WTC11 (cell line): ENCODE results near the gene MARCHF10. TPM values are rescaled to one million over a fixed set of nuclear protein-coding genes. Genes with fewer than 3 reads are reported as not detected.

Experiments
- ATAC-seq: fragments of 200-7000 bp; cut with Tn5 transposase; 2 replicates; pipeline ENCODE4 v1.10.0; 2021; ENCODE audit warnings: mild to moderate bottlenecking, moderate library complexity
- CTCF ChIA-PET: fragments of 300-600 bp; sonication (Branson Sonifier 250); formaldehyde crosslinking; loops from one replicate; lab custom pipeline; 2021; ENCODE audit warnings: antibody characterized with exemption; lab: Charles Lee
- POLR2A ChIA-PET: fragments of 350-600 bp; sonication (Branson Sonifier 250); formaldehyde crosslinking; loops from one replicate; lab custom pipeline; 2021; ENCODE audit warnings: antibody characterized with exemption; lab: Charles Lee
- DNase-seq: peaks from one replicate; pipeline ENCODE4 v3.0.0; 2021; ENCODE audit warnings: low spot score
- H3K27ac Mint-ChIP-seq: 2 replicates; pipeline ENCODE4 v1.8.0; 2021; ENCODE audit warnings: mixed read lengths
- H3K27me3 Mint-ChIP-seq: 2 replicates; pipeline ENCODE4 v1.8.0; 2021; ENCODE audit warnings: low read depth, mild to moderate bottlenecking, moderate library complexity, mixed read lengths
- H3K36me3 Mint-ChIP-seq: 2 replicates; pipeline ENCODE4 v1.8.0; 2021; ENCODE audit warnings: mixed read lengths
- H3K4me1 Mint-ChIP-seq: 2 replicates; pipeline ENCODE4 v1.8.0; 2022; ENCODE audit warnings: mixed read lengths
- H3K4me3 Mint-ChIP-seq: 2 replicates; pipeline ENCODE4 v1.8.0; 2021; ENCODE audit warnings: mild to moderate bottlenecking, moderate library complexity, mixed read lengths
- H3K9me3 Mint-ChIP-seq: 2 replicates; pipeline ENCODE4 v1.8.0; 2021; ENCODE audit warnings: mixed read lengths
- ATF1 ChIP-seq: sonication (generic); formaldehyde crosslinking; IDR thresholded peaks from 2 replicates; pipeline ENCODE4 v1.8.1; 2023; ENCODE audit warnings: mild to moderate bottlenecking, moderate library complexity, missing genetic modification reagents
- CBFB ChIP-seq: sonication (generic); formaldehyde crosslinking; IDR thresholded peaks from 2 replicates; pipeline ENCODE4 v1.8.1; 2022; ENCODE audit warnings: mild to moderate bottlenecking, low read depth, missing genetic modification reagents
- CREM ChIP-seq: sonication (generic); formaldehyde crosslinking; IDR thresholded peaks from 2 replicates; pipeline ENCODE4 v1.8.1; 2022; ENCODE audit warnings: mild to moderate bottlenecking, missing genetic modification reagents, moderate library complexity
- E2F1 ChIP-seq: sonication (generic); formaldehyde crosslinking; IDR thresholded peaks from 2 replicates; pipeline ENCODE4 v1.8.0; 2022; ENCODE audit warnings: mild to moderate bottlenecking, missing genetic modification reagents
- FOXJ3 ChIP-seq: sonication (generic); formaldehyde crosslinking; IDR thresholded peaks from 2 replicates; pipeline ENCODE4 v1.9.0; 2021; ENCODE audit warnings: missing genetic modification reagents, mild to moderate bottlenecking, borderline replicate concordance
- GABPB1 ChIP-seq: sonication (generic); formaldehyde crosslinking; IDR thresholded peaks from 2 replicates; pipeline ENCODE4 v1.8.1; 2023; ENCODE audit warnings: mild to moderate bottlenecking, missing genetic modification reagents
- GRHL2 ChIP-seq: fragments of 250-450 bp; sonication (Bioruptor Pico); IDR thresholded peaks from 2 replicates; pipeline ENCODE4 v1.8.0; 2022; ENCODE audit warnings: mild to moderate bottlenecking, moderate library complexity; ENCODE audit not compliant: insufficient replicate concordance, severe bottlenecking
- GTF2I ChIP-seq: fragments of 250-450 bp; sonication (Bioruptor Pico); conservative IDR thresholded peaks from 2 replicates; pipeline ENCODE4 v1.4.0; 2021; ENCODE audit warnings: mild to moderate bottlenecking
- JAZF1 ChIP-seq: fragments of 250-450 bp; sonication (Bioruptor Pico); IDR thresholded peaks from 2 replicates; pipeline ENCODE4 v1.9.0; 2021; ENCODE audit warnings: moderate library complexity, mild to moderate bottlenecking, inconsistent platforms
- MLX ChIP-seq: sonication (generic); formaldehyde crosslinking; IDR thresholded peaks from 2 replicates; pipeline ENCODE4 v1.8.1; 2023; ENCODE audit warnings: mild to moderate bottlenecking, missing genetic modification reagents, moderate library complexity
- NFE2L1 ChIP-seq: sonication (generic); formaldehyde crosslinking; IDR thresholded peaks from 2 replicates; pipeline ENCODE4 v1.8.1; 2023; ENCODE audit warnings: missing genetic modification reagents
- PRRX2 ChIP-seq: fragments of 250-450 bp; sonication (Bioruptor Pico); IDR thresholded peaks from 2 replicates; pipeline ENCODE4 v1.8.0; 2021; ENCODE audit warnings: mild to moderate bottlenecking
- SP1 ChIP-seq: sonication (generic); formaldehyde crosslinking; conservative IDR thresholded peaks from 2 replicates; pipeline ENCODE4 v1.8.1; 2022; ENCODE audit warnings: missing genetic modification reagents
- TCF7 ChIP-seq: sonication (generic); formaldehyde crosslinking; IDR thresholded peaks from 2 replicates; pipeline ENCODE4 v1.8.0; 2022; ENCODE audit warnings: mild to moderate bottlenecking, low read depth, missing genetic modification reagents, moderate library complexity
- TEAD4 ChIP-seq: sonication (generic); formaldehyde crosslinking; IDR thresholded peaks from 2 replicates; pipeline ENCODE4 v1.8.0; 2022; ENCODE audit warnings: mild to moderate bottlenecking, missing genetic modification reagents
- USF2 ChIP-seq: sonication (generic); formaldehyde crosslinking; IDR thresholded peaks from 2 replicates; pipeline ENCODE4 v1.8.1; 2023; ENCODE audit warnings: mild to moderate bottlenecking, missing genetic modification reagents, moderate library complexity
- ZNF423 ChIP-seq: fragments of 250-450 bp; sonication (Bioruptor Pico); IDR thresholded peaks from 2 replicates; pipeline ENCODE4 v2.1.2; 2022; ENCODE audit warnings: mild to moderate bottlenecking, moderate library complexity
- ZNF532 ChIP-seq: fragments of 250-450 bp; sonication (Bioruptor Pico); IDR thresholded peaks from 2 replicates; pipeline ENCODE4 v1.9.0; 2021; ENCODE audit warnings: mild to moderate bottlenecking, borderline replicate concordance
- ZSCAN18 ChIP-seq: fragments of 250-450 bp; sonication (Bioruptor Pico); IDR thresholded peaks from 2 replicates; pipeline ENCODE4 v2.1.2; 2022; ENCODE audit warnings: mild to moderate bottlenecking, moderate library complexity
- total RNA-seq: library from RNA; stranded (reverse); gene quantifications from 3 replicates; pipeline ENCODE4 v1.2.3, GENCODE V29; 2021

The MARCHF10 gene
- total RNA-seq, 1 experiment from 2014 or later, result 1.0 TPM

- POLR2A ChIA-PET, result no interaction called here
- ATAC-seq (no peak), DNase-seq (no peak)
- Mint-ChIP-seq H3K27ac (no peak overlapping the region), H3K9me3 (peaks cover 6% of the 10 kb centered on the region), H3K4me1 (peaks cover 5% of the 10 kb centered on the region), H3K27me3 (no peaks in the 10 kb centered on the region), H3K4me3 (no peak overlapping the region)
- CTCF ChIA-PET, result no interaction called here
- no peak for TF ChIP-seq GTF2I (CRISPR knock-in tag)
- TF ChIP-seq FOXJ3 (CRISPR knock-in tag), result no peak
- no peak for TF ChIP-seq JAZF1
- no peak for TF ChIP-seq USF2
- no peak for TF ChIP-seq ZSCAN18 (CRISPR knock-in tag)
- no peak for TF ChIP-seq E2F1
- TF ChIP-seq TEAD4, result no peak
- no peak for TF ChIP-seq MLX (CRISPR knock-in tag)
- no peak for TF ChIP-seq ZNF423
- TF ChIP-seq, all 79 proteins: peak for 0
- peaks cover 5% of the 10 kb centered on the region; the same call in 1 of the 2 replicates for H3K36me3 Mint-ChIP-seq
These were observed 10.2 kb downstream of the MARCHF10 start for GRCh38 chr17:62797959-62798358.

- CTCF ChIA-PET, result no interaction called here
- ATAC-seq, result no peak
- POLR2A ChIA-PET, result no interaction called here
These were observed 11.8 kb downstream of the MARCHF10 start for GRCh38 chr17:62796291-62796690.

More at GRCh38 chr17:62796291-62796690, 11.8 kb downstream of the MARCHF10 start:
- Mint-ChIP-seq H3K4me3 (no peak overlapping the region), H3K4me1 (peaks cover 8% of the 10 kb centered on the region), H3K36me3 (peaks cover 5% of the 10 kb centered on the region; the same call in 1 of the 2 replicates), H3K9me3 (peaks cover 6% of the 10 kb centered on the region), H3K27ac (no peak overlapping the region), H3K27me3 (no peaks in the 10 kb centered on the region)
- DNase-seq, result no peak
- no peak for TF ChIP-seq GABPB1
- TF ChIP-seq ZNF532 (CRISPR knock-in tag), result no peak
- no peak for TF ChIP-seq SP1
- TF ChIP-seq CREM (CRISPR knock-in tag), result no peak
- TF ChIP-seq GRHL2, result no peak
- TF ChIP-seq TCF7 (CRISPR knock-in tag), result no peak
- TF ChIP-seq NFE2L1 (CRISPR knock-in tag), result no peak
- no peak for TF ChIP-seq CBFB (CRISPR knock-in tag)
- TF ChIP-seq GTF2I (CRISPR knock-in tag), result no peak
- no peak for TF ChIP-seq PRRX2 (CRISPR knock-in tag)
- no peak for TF ChIP-seq ATF1 (CRISPR knock-in tag)
